ENCODE measurements around the gene TRIP6.

TRIP6 gene

DNA sequence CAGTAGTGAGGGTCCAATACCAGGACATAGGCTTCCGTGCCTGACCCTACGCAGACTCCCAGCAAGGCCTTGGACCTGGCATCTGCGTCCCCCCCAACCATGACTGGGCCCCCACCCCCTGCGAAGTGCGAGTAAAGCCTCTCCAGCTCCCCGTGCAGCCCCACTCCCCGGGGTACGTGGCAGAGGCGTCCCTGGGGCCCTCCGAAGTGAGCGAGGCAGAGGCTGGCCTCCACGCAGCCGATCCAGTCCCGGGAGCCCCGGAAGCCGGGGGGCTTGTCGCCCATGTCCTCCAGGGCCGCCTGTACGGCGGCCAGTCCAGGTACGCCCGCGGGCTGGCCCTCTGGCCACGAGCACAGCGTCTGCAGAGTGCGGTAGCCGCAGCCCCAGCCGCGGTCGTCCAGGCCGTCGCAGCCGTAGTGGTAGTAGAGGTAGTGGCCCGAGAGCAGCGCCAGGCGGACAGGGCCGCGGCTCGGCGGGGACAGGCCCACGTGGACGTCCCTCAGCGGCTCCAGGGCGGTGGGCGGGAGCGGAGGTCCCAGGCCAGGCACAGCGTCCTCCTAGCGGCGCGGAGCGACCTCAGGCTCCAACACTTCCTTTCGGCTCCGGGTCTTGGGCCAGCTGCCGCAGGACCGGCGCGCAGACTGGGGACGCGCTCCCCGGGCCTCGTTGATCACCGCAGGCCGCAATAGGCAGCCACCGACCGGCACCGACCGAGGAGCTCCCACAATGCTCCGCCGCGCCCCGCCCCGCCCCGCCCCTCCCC lies 22.0 kb downstream of the TRIP6 start, which contains the start of gene UFSP1:
Gene UFSP1 (minus strand): TSS at position 728 of the 763 bp plus-strand sequence. CDS start 444 bp downstream, at position 284.
- Histone ChIP-seq H3K27me3 (replicated peaks in 2 of 5; ENCODE audit: control insufficient read depth in 4 of 5, insufficient read depth in 5 of 5, low read length in 4 of 5) (peaks cover 0 to 30% (median 9%) of the 10 kb centered on the region in 5 experiments), H3K27ac (ENCODE audit: insufficient read depth in 1 of 2, low read depth in 1 of 2, low read length in 2 of 2, poor library complexity in 1 of 2, severe bottlenecking in 2 of 2) (peak within 1 kb of the TSS in 1 of 2 experiments; percentile 58), H3K9me3 (ENCODE audit: control extremely low read depth in 1 of 5, control insufficient read depth in 4 of 5, insufficient read depth in 2 of 5, low read depth in 1 of 5, low read length in 4 of 5) (no peaks in the 10 kb centered on the region), H3K4me1 (ENCODE audit: control extremely low read depth in 1 of 4, control insufficient read depth in 4 of 4, insufficient read depth in 4 of 4, low read length in 3 of 4) (peaks cover 4 to 58% (median 52%) of the 10 kb centered on the region in 4 experiments), H3K4me3 (ENCODE audit: control insufficient read depth in 1 of 7, extremely low read depth in 1 of 7, insufficient read depth in 4 of 7, low read depth in 2 of 7, low read length in 6 of 7) (peak within 1 kb of the TSS; percentile 48 to 79 (median 72)), H3K36me3 (ENCODE audit: control insufficient read depth in 4 of 4, insufficient read depth in 4 of 4, low read length in 3 of 4) (peaks cover 10 to 46% (median 30%) of the 10 kb centered on the region in 4 experiments)
- POLR2A ChIA-PET, result interaction anchor here (0.5 to 1.6 kb wide), 5 partner anchors 10 to 188 kb away, joined by 3 to 8 read pairs (median 4); partner anchors contain the start of gene SRRT
- CTCF ChIA-PET, result interaction anchor here (0.9 to 1.7 kb wide), 5 partner anchors 11 to 277 kb away, joined by 3 to 5 read pairs (median 4); partner anchors contain the start of genes SRRT and VGF
- 7% methylated on average over 46 of the region's 73 CpGs for WGBS (ENCODE audit: insufficient coverage)
- no peak for DNase-seq

- DNase-seq, result no peak
- Histone ChIP-seq H3K36me3 (ENCODE audit: control insufficient read depth in 4 of 4, insufficient read depth in 4 of 4, low read length in 3 of 4) (peaks cover 3 to 29% (median 17%) of the 10 kb centered on the region in 4 experiments), H3K27me3 (replicated peaks in 2 of 5; ENCODE audit: control insufficient read depth in 4 of 5, insufficient read depth in 5 of 5, low read length in 4 of 5) (peaks cover 0 to 45% (median 15%) of the 10 kb centered on the region in 5 experiments), H3K27ac (ENCODE audit: insufficient read depth in 1 of 2, low read depth in 1 of 2, low read length in 2 of 2, poor library complexity in 1 of 2, severe bottlenecking in 2 of 2) (no peak overlapping the region), H3K9me3 (ENCODE audit: control extremely low read depth in 1 of 5, control insufficient read depth in 4 of 5, insufficient read depth in 2 of 5, low read depth in 1 of 5, low read length in 4 of 5) (no peaks in the 10 kb centered on the region), H3K4me3 (ENCODE audit: control insufficient read depth in 1 of 7, extremely low read depth in 1 of 7, insufficient read depth in 4 of 7, low read depth in 2 of 7, low read length in 6 of 7) (peak overlapping the region in 6 of 7 experiments; percentile 39 to 79 (median 70)), H3K4me1 (ENCODE audit: control extremely low read depth in 1 of 4, control insufficient read depth in 4 of 4, insufficient read depth in 4 of 4, low read length in 3 of 4) (peaks cover 4 to 66% (median 62%) of the 10 kb centered on the region in 4 experiments)
- ChIA-PET POLR2A (interaction anchor here (0.6 to 1.6 kb wide), 2 partner anchors 16 to 413 kb away, joined by 3 to 8 read pairs; partner anchors contain the start of gene SRRT), CTCF (interaction anchor here (1.0 to 1.7 kb wide), 2 partner anchors 16 to 171 kb away, joined by 3 to 4 read pairs; partner anchors contain the start of gene SRRT)
- 9% methylated on average over 27 of the region's 43 CpGs for WGBS (ENCODE audit: insufficient coverage)
Observed at GRCh38 chr7:100890653-100891567, 23.7 kb downstream of the TRIP6 start.

GRCh38 chr7:100891568-100892247 lies 24.5 kb downstream of the TRIP6 start:
- WGBS (ENCODE audit: insufficient coverage), result 91% methylated on average over 5 of the region's 8 CpGs
- POLR2A ChIA-PET, result no interaction called here
- CTCF ChIA-PET, result interaction anchor here (1.0 kb wide), 2 partner anchors 17 to 186 kb away, joined by 3 read pairs; partner anchors contain the start of gene SRRT
- no peak for DNase-seq
- H3K27ac ChIP-seq (ENCODE audit: insufficient read depth in 1 of 2, low read depth in 1 of 2, low read length in 2 of 2, poor library complexity in 1 of 2, severe bottlenecking in 2 of 2), result no peak overlapping the region
- peaks cover 4 to 66% (median 61%) of the 10 kb centered on the region in 4 experiments for H3K4me1 ChIP-seq (ENCODE audit: control extremely low read depth in 1 of 4, control insufficient read depth in 4 of 4, insufficient read depth in 4 of 4, low read length in 3 of 4)
- no peaks in the 10 kb centered on the region for H3K9me3 ChIP-seq (ENCODE audit: control extremely low read depth in 1 of 5, control insufficient read depth in 4 of 5, insufficient read depth in 2 of 5, low read depth in 1 of 5, low read length in 4 of 5)
- peak overlapping the region in 2 of 7 experiments; percentile 75 to 79 for H3K4me3 ChIP-seq (ENCODE audit: control insufficient read depth in 1 of 7, extremely low read depth in 1 of 7, insufficient read depth in 4 of 7, low read depth in 2 of 7, low read length in 6 of 7)
- peaks cover 0 to 21% (median 9%) of the 10 kb centered on the region in 4 experiments for H3K36me3 ChIP-seq (ENCODE audit: control insufficient read depth in 4 of 4, insufficient read depth in 4 of 4, low read length in 3 of 4)
- peaks cover 0 to 53% (median 21%) of the 10 kb centered on the region in 5 experiments for H3K27me3 ChIP-seq (replicated peaks in 2 of 5; ENCODE audit: control insufficient read depth in 4 of 5, insufficient read depth in 5 of 5, low read length in 4 of 5)

DNA sequence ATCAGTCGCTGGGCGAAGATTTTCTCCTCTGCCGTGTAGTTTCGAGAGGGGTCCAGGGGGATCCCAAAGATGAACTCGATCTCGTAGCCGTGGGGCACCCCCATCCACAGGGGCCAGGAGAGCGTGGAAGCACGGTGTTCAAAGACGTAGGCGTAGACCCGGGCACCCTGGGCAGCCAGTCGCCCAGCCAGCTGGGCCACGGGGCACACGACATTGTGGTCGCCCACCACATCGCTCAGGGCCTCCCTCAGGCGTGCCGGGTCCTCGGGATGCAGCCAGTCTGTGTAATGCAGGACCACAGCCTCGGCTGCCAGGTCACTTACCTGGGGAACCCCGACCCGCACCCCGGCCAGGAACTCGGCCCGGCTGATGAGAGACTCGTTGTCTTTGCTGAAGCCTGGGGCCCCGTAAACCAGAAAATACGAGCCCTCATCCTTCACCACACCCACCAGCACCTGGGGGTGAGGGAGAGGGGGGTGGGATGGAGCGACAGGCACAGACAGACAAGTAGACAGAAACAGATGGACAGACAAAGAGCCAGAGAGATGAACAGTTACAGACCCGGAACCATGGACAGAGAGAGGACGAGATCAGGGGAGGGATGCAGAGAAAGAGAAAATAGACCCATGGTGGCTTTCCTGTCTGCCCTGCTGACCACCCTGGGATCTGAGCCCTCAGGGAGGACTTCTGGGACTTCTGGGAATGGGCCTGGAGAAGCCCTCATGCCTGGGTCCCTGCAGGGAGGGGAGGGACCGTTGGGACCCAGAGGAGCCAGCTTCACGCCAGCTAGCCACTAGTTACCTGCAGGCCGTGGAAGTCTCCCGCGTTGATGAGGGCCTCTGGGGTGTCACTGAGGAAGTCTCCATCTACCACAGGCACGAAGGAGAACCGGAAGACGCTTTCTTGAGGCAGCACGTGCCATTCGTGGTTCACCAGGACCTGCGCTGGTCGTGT lies 25.5 kb downstream of the TRIP6 start:
- Histone ChIP-seq H3K4me3 (ENCODE audit: control insufficient read depth in 1 of 7, extremely low read depth in 1 of 7, insufficient read depth in 4 of 7, low read depth in 2 of 7, low read length in 6 of 7) (no peak overlapping the region), H3K27ac (ENCODE audit: insufficient read depth in 1 of 2, low read depth in 1 of 2, low read length in 2 of 2, poor library complexity in 1 of 2, severe bottlenecking in 2 of 2) (no peak overlapping the region), H3K27me3 (replicated peaks in 2 of 5; ENCODE audit: control insufficient read depth in 4 of 5, insufficient read depth in 5 of 5, low read length in 4 of 5) (peaks cover 1 to 61% (median 21%) of the 10 kb centered on the region in 5 experiments), H3K36me3 (ENCODE audit: control insufficient read depth in 4 of 4, insufficient read depth in 4 of 4, low read length in 3 of 4) (peaks cover 0 to 13% (median 5%) of the 10 kb centered on the region in 4 experiments), H3K9me3 (ENCODE audit: control extremely low read depth in 1 of 5, control insufficient read depth in 4 of 5, insufficient read depth in 2 of 5, low read depth in 1 of 5, low read length in 4 of 5) (no peaks in the 10 kb centered on the region), H3K4me1 (ENCODE audit: control extremely low read depth in 1 of 4, control insufficient read depth in 4 of 4, insufficient read depth in 4 of 4, low read length in 3 of 4) (peaks cover 4 to 59% (median 54%) of the 10 kb centered on the region in 4 experiments)
- POLR2A ChIA-PET, result no interaction called here
- WGBS (ENCODE audit: insufficient coverage), result 92% methylated on average over 36 of the region's 44 CpGs
- no peak for DNase-seq
- CTCF ChIA-PET, result interaction anchor here (1.0 kb wide), 1 partner anchor 185 kb away, joined by 3 read pairs; no protein-coding TSS in a partner anchor

GRCh38 chr7:100893318-100893895 lies 26.2 kb downstream of the TRIP6 start:
- 93% methylated on average over 31 of the region's 32 CpGs for WGBS (ENCODE audit: insufficient coverage)
- H3K27ac ChIP-seq (ENCODE audit: insufficient read depth in 1 of 2, low read depth in 1 of 2, low read length in 2 of 2, poor library complexity in 1 of 2, severe bottlenecking in 2 of 2), result no peak overlapping the region
- peaks cover 0 to 5% (median 2%) of the 10 kb centered on the region in 4 experiments for H3K36me3 ChIP-seq (ENCODE audit: control insufficient read depth in 4 of 4, insufficient read depth in 4 of 4, low read length in 3 of 4)
- ChIA-PET CTCF (interaction anchor here (1.0 to 1.4 kb wide), 2 partner anchors 169 to 306 kb away, joined by 3 to 4 read pairs; no protein-coding TSS in a partner anchor), POLR2A (no interaction called here)
- H3K9me3 ChIP-seq (ENCODE audit: control extremely low read depth in 1 of 5, control insufficient read depth in 4 of 5, insufficient read depth in 2 of 5, low read depth in 1 of 5, low read length in 4 of 5), result no peaks in the 10 kb centered on the region
- DNase-seq, result no peak
- peaks cover 2 to 52% (median 46%) of the 10 kb centered on the region in 4 experiments for H3K4me1 ChIP-seq (ENCODE audit: control extremely low read depth in 1 of 4, control insufficient read depth in 4 of 4, insufficient read depth in 4 of 4, low read length in 3 of 4)
- H3K27me3 ChIP-seq (replicated peaks in 2 of 5; ENCODE audit: control insufficient read depth in 4 of 5, insufficient read depth in 5 of 5, low read length in 4 of 5), result peaks cover 5 to 67% (median 21%) of the 10 kb centered on the region in 5 experiments
- H3K4me3 ChIP-seq (ENCODE audit: control insufficient read depth in 1 of 7, extremely low read depth in 1 of 7, insufficient read depth in 4 of 7, low read depth in 2 of 7, low read length in 6 of 7), result no peak overlapping the region
